ENCODE results near the gene TFAM.

DNA sequence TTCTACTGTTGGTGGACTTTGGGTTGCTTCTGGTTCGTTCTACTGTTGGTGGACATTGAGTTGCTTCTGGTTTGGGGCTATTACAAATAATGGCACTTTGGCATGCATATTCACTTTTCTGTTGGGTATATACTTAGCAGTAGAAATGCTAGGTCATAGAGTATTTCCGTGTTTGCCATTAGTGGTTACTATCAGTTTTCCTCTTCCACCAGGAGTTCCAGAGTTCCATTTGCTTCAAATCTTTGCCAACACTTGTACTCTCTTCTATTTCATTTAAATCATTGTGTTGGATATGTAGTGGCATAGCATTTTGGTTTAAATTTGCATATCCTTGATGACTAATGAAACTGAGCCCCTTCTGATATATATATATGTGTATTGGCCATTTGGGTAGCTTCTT, 35.2 kb upstream of the TFAM start:
- TF ChIP-seq, protein P1, sequence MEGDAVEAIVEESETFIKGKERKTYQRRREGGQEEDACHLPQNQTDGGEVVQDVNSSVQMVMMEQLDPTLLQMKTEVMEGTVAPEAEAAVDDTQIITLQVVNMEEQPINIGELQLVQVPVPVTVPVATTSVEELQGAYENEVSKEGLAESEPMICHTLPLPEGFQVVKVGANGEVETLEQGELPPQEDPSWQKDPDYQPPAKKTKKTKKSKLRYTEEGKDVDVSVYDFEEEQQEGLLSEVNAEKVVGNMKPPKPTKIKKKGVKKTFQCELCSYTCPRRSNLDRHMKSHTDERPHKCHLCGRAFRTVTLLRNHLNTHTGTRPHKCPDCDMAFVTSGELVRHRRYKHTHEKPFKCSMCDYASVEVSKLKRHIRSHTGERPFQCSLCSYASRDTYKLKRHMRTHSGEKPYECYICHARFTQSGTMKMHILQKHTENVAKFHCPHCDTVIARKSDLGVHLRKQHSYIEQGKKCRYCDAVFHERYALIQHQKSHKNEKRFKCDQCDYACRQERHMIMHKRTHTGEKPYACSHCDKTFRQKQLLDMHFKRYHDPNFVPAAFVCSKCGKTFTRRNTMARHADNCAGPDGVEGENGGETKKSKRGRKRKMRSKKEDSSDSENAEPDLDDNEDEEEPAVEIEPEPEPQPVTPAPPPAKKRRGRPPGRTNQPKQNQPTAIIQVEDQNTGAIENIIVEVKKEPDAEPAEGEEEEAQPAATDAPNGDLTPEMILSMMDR (IDR thresholded peaks at IDR 0.05 in 2 of 3, conservative IDR thresholded peaks at IDR 0.05 in 1 of 3; ENCODE audit: borderline replicate concordance in 1 of 3, insufficient read depth in 1 of 3, low read depth in 2 of 3, low read length in 2 of 3) = no peak
- TF ChIP-seq, protein P2, sequence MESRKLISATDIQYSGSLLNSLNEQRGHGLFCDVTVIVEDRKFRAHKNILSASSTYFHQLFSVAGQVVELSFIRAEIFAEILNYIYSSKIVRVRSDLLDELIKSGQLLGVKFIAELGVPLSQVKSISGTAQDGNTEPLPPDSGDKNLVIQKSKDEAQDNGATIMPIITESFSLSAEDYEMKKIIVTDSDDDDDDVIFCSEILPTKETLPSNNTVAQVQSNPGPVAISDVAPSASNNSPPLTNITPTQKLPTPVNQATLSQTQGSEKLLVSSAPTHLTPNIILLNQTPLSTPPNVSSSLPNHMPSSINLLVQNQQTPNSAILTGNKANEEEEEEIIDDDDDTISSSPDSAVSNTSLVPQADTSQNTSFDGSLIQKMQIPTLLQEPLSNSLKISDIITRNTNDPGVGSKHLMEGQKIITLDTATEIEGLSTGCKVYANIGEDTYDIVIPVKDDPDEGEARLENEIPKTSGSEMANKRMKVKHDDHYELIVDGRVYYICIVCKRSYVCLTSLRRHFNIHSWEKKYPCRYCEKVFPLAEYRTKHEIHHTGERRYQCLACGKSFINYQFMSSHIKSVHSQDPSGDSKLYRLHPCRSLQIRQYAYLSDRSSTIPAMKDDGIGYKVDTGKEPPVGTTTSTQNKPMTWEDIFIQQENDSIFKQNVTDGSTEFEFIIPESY (IDR thresholded peaks at IDR 0.05; ENCODE audit: extremely low read depth, insufficient replicate concordance, low read length) = no peak
- TF ChIP-seq EZH2 (IDR thresholded peaks at IDR 0.05) (no peak), SIN3A (IDR thresholded peaks at IDR 0.05; ENCODE audit: low read depth) (no peak), POLR2A (IDR thresholded peaks at IDR 0.05; ENCODE audit: borderline replicate concordance, extremely low read depth, insufficient read depth, insufficient read length) (no peak), POLR2AphosphoS5 (IDR thresholded peaks at IDR 0.05; ENCODE audit: low read depth, low read length) (no peak), EGR1 (IDR thresholded peaks at IDR 0.05; ENCODE audit: low read depth) (no peak)
- TF ChIP-seq, protein P3, sequence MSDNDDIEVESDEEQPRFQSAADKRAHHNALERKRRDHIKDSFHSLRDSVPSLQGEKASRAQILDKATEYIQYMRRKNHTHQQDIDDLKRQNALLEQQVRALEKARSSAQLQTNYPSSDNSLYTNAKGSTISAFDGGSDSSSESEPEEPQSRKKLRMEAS (IDR thresholded peaks at IDR 0.05) = no peak
- TF ChIP-seq, protein P4, sequence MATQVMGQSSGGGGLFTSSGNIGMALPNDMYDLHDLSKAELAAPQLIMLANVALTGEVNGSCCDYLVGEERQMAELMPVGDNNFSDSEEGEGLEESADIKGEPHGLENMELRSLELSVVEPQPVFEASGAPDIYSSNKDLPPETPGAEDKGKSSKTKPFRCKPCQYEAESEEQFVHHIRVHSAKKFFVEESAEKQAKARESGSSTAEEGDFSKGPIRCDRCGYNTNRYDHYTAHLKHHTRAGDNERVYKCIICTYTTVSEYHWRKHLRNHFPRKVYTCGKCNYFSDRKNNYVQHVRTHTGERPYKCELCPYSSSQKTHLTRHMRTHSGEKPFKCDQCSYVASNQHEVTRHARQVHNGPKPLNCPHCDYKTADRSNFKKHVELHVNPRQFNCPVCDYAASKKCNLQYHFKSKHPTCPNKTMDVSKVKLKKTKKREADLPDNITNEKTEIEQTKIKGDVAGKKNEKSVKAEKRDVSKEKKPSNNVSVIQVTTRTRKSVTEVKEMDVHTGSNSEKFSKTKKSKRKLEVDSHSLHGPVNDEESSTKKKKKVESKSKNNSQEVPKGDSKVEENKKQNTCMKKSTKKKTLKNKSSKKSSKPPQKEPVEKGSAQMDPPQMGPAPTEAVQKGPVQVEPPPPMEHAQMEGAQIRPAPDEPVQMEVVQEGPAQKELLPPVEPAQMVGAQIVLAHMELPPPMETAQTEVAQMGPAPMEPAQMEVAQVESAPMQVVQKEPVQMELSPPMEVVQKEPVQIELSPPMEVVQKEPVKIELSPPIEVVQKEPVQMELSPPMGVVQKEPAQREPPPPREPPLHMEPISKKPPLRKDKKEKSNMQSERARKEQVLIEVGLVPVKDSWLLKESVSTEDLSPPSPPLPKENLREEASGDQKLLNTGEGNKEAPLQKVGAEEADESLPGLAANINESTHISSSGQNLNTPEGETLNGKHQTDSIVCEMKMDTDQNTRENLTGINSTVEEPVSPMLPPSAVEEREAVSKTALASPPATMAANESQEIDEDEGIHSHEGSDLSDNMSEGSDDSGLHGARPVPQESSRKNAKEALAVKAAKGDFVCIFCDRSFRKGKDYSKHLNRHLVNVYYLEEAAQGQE (IDR thresholded peaks at IDR 0.05; ENCODE audit: low read depth) = no peak
- TF ChIP-seq, protein P5, sequence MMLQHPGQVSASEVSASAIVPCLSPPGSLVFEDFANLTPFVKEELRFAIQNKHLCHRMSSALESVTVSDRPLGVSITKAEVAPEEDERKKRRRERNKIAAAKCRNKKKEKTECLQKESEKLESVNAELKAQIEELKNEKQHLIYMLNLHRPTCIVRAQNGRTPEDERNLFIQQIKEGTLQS (IDR thresholded peaks at IDR 0.05) = no peak

Measured in HCT116 (cell line).